GM12872 (cell line): ENCODE results near the gene ADRA2B.

Experiments
- TF ChIP-seq, protein P1 (sequence below): IDR thresholded peaks from 3 replicates; pipeline ENCODE4 v1.5.1; 2011; ENCODE audit warnings: low read depth, mild to moderate bottlenecking, low read length, moderate library complexity; ENCODE audit not compliant: insufficient read depth

Gene ADRA2B

DNA sequence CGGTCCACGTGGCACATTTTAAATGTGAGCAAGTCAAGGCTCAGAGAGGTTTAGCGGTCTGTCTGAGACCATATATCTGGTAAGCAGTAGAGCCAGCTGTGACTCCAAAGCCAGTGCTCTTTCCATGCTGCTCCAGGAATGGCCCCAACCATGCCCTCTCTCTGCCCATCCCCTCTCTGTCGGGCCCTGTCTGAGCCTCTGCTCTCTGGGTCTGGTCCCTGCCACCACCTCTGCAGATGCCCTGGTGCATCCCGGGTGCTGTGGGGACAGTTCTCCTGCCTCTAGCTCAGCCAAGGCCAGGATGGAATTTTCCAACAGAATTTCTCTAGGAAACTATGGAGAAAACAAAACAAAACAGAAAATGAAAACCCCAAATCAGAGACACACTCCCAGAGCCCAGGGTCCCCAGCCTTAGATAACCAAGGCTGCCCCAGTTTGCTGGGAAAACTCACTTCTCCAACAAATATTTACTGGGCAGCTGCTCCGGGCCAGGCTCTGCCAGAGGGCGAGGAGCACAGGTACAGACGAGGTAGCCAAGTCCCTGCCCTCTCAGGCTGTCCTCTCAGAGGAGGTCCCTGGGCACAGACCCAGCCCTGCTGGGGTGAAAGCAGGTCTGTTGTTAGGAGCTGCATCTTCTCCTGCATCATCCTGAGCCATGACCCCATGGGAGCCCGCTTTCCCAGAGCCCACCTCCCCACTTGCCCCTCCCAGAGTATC lies 9.2 kb downstream of the ADRA2B start:
- TF ChIP-seq, protein P1, sequence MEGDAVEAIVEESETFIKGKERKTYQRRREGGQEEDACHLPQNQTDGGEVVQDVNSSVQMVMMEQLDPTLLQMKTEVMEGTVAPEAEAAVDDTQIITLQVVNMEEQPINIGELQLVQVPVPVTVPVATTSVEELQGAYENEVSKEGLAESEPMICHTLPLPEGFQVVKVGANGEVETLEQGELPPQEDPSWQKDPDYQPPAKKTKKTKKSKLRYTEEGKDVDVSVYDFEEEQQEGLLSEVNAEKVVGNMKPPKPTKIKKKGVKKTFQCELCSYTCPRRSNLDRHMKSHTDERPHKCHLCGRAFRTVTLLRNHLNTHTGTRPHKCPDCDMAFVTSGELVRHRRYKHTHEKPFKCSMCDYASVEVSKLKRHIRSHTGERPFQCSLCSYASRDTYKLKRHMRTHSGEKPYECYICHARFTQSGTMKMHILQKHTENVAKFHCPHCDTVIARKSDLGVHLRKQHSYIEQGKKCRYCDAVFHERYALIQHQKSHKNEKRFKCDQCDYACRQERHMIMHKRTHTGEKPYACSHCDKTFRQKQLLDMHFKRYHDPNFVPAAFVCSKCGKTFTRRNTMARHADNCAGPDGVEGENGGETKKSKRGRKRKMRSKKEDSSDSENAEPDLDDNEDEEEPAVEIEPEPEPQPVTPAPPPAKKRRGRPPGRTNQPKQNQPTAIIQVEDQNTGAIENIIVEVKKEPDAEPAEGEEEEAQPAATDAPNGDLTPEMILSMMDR: no peak

GRCh38 chr2:96105994-96106715 lies 10.2 kb downstream of the ADRA2B start:
- TF ChIP-seq, protein P1: no peak

- TF ChIP-seq, protein P1: no peak
Measured at GRCh38 chr2:96105152-96105915, 11.0 kb downstream of the ADRA2B start.

GRCh38 chr2:96104487-96104861 lies 11.9 kb downstream of the ADRA2B start:
- TF ChIP-seq, protein P1: no peak

DNA sequence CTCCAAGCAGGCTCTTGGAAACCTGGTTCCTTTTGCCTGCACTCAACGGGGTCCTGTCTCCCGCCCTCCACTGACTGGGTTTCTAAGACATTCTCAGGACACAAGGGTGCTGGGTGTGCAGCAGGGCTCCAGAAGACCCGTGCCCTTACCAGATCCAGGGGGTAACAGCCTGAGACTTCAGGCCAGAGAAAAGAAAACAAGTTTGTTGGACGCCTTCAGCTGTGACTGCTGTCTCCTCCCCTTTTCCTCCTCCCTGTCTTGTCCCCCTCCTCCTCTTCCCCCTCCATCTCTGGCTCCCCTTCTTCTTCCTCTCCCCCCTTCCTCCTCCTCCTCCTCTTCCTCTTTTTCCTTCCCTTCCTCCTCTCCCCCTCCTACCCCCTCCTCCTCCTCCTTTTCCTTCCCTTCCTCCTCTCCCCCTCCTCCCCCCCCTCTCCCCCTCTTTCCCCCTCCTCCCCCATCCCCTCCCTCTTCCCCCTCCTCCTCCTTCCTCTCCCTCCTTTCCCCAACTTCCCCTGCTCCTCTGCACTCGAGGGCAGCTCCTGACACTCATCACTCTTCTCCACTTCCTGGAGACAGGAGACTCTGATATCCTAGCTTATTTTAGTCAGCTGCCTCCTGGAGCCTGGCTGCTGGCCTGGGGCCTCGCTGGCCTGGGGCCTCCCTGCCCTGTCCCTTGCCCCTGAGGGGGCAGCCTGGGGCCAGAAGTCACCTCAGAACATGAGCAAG lies 12.4 kb downstream of the ADRA2B start:
- TF ChIP-seq, protein P1: no peak

DNA sequence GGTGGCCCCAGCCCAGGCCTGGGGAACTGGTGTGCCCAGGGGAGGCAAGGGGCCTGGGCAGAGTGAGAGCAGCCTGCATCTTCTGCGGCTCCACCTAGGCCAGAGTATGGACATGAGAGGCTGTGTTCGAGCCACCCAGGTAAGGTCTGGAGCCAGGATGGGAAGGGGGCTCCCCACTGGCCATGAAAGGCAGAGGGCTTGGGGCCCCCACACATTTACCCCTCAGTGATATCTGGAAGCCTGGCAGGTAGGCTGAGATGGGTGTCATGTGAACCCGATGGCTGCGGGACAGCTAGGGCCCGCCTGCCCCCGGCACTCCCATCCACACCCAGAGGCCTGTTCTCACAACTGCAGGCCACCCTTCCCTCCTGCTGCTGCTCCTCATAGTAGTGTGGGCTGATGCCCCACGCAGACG lies 13.2 kb downstream of the ADRA2B start:
- TF ChIP-seq, protein P1: no peak
